H9 (cell line): ENCODE data around the gene DENND1A. TPM values are rescaled to one million over a fixed set of nuclear protein-coding genes. Genes with fewer than 3 reads are reported as not detected.

Experiments
- DNase-seq: peaks from one replicate; pipeline ENCODE4 v3.0.0-alpha.2; 2017
- H2AFZ ChIP-seq: one replicate; pipeline ENCODE4 v1.6.1; 2013; ENCODE audit warnings: mild to moderate bottlenecking, low read length, control low read depth, moderate library complexity
- H2AK5ac ChIP-seq: 2 replicates; pipeline ENCODE4 v1.6.1; 2013; ENCODE audit warnings: low read length, control low read depth, mixed read lengths; ENCODE audit not compliant: insufficient read length
- H2BK120ac ChIP-seq: one replicate; pipeline ENCODE4 v1.6.1; 2013; ENCODE audit warnings: low read depth, mild to moderate bottlenecking, low read length, control low read depth, inconsistent platforms; ENCODE audit not compliant: poor library complexity, severe bottlenecking
- H2BK12ac ChIP-seq: 2 replicates; pipeline ENCODE4 v1.6.1; 2013; ENCODE audit warnings: low read length, control low read depth, mixed read lengths, low read depth; ENCODE audit not compliant: insufficient read length
- H2BK15ac ChIP-seq: 2 replicates; pipeline ENCODE4 v1.6.1; 2013; ENCODE audit warnings: low read depth, low read length, control low read depth
- H2BK20ac ChIP-seq: one replicate; pipeline ENCODE4 v1.6.1; 2013; ENCODE audit warnings: low read depth, mild to moderate bottlenecking, low read length, control low read depth, inconsistent platforms; ENCODE audit not compliant: poor library complexity, severe bottlenecking
- H2BK5ac ChIP-seq: 2 replicates; pipeline ENCODE4 v1.6.1; 2013; ENCODE audit warnings: low read length, control low read depth, mixed read lengths; ENCODE audit not compliant: insufficient read length
- H3K14ac ChIP-seq: 2 replicates; pipeline ENCODE4 v1.6.1; 2013; ENCODE audit warnings: low read length, control low read depth; ENCODE audit not compliant: insufficient read depth
- H3K18ac ChIP-seq: 2 replicates; pipeline ENCODE4 v1.6.1; 2013; ENCODE audit warnings: low read depth, mild to moderate bottlenecking, mixed read lengths, low read length, control low read depth; ENCODE audit not compliant: insufficient read length
- H3K23ac ChIP-seq: 2 replicates; pipeline ENCODE4 v1.6.1; 2013; ENCODE audit warnings: low read length, control low read depth, mixed read lengths, low read depth; ENCODE audit not compliant: insufficient read length
- H3K23me2 ChIP-seq: 2 replicates; pipeline ENCODE4 v1.6.1; 2013; ENCODE audit warnings: low read depth, mild to moderate bottlenecking, mixed read lengths, low read length, control low read depth; ENCODE audit not compliant: insufficient read length, poor library complexity, severe bottlenecking
- H3K27ac ChIP-seq: 2 replicates; pipeline ENCODE4 v1.5.1; 2013; ENCODE audit warnings: low read length, control low read depth, mixed read lengths, low read depth; ENCODE audit not compliant: insufficient read length
- H3K27me3 ChIP-seq: 2 replicates; pipeline ENCODE4 v1.6.1; 2013; ENCODE audit warnings: low read length, control low read depth, inconsistent platforms; ENCODE audit not compliant: insufficient read depth
- H3K4ac ChIP-seq: 2 replicates; pipeline ENCODE4 v1.6.1; 2013; ENCODE audit warnings: low read depth, mild to moderate bottlenecking, control low read depth, inconsistent platforms, low read length, moderate library complexity
- H3K4me1 ChIP-seq: 2 replicates; pipeline ENCODE4 v1.6.1; 2013; ENCODE audit warnings: low read length, control low read depth, inconsistent platforms; ENCODE audit not compliant: insufficient read depth
- H3K4me2 ChIP-seq: 2 replicates; pipeline ENCODE4 v1.6.1; 2013; ENCODE audit warnings: low read length, control low read depth, mixed read lengths; ENCODE audit not compliant: insufficient read length, insufficient read depth
- H3K56ac ChIP-seq: 2 replicates; pipeline ENCODE4 v1.6.1; 2013; ENCODE audit warnings: low read depth, mild to moderate bottlenecking, mixed read lengths, low read length, control low read depth; ENCODE audit not compliant: insufficient read length
- H3K79me1 ChIP-seq: 2 replicates; pipeline ENCODE4 v1.6.1; 2013; ENCODE audit warnings: low read depth, mild to moderate bottlenecking, moderate library complexity, low read length, control low read depth, inconsistent platforms; ENCODE audit not compliant: insufficient read depth, poor library complexity, severe bottlenecking
- H3K79me2 ChIP-seq: 2 replicates; pipeline ENCODE4 v1.6.1; 2013; ENCODE audit warnings: low read length, control low read depth, inconsistent platforms; ENCODE audit not compliant: insufficient read depth
- H3K9ac ChIP-seq: 2 replicates; pipeline ENCODE4 v1.6.1; 2013; ENCODE audit warnings: low read length, control low read depth, mixed read lengths; ENCODE audit not compliant: insufficient read length; ENCODE audit errors: extremely low read depth
- H3K9me3 ChIP-seq: one replicate; pipeline ENCODE4 v1.6.1; 2013; ENCODE audit warnings: low read depth, low read length, inconsistent platforms; ENCODE audit not compliant: control insufficient read depth
- H3T11ph ChIP-seq: one replicate; pipeline ENCODE4 v1.6.1; 2013; ENCODE audit warnings: mild to moderate bottlenecking, low read length, control low read depth, inconsistent platforms
- H4K20me1 ChIP-seq: one replicate; pipeline ENCODE4 v1.6.1; 2013; ENCODE audit not compliant: control insufficient read depth, insufficient read length, insufficient read depth
- H4K5ac ChIP-seq: 2 replicates; pipeline ENCODE4 v1.6.1; 2013; ENCODE audit warnings: low read depth, mild to moderate bottlenecking, mixed read lengths, low read length, control low read depth; ENCODE audit not compliant: insufficient read length
- H4K8ac ChIP-seq: replicated peaks from 2 replicates; pipeline ENCODE4 v1.6.1; 2013; ENCODE audit warnings: low read length, control low read depth, mixed read lengths, low read depth; ENCODE audit not compliant: insufficient read length
- H4K91ac ChIP-seq: 2 replicates; pipeline ENCODE4 v1.6.1; 2013; ENCODE audit warnings: low read depth, mild to moderate bottlenecking, moderate library complexity, mixed read lengths, low read length, control low read depth; ENCODE audit not compliant: insufficient read length
- H3K27ac Mint-ChIP-seq, 3 experiments: 2 replicates in 2 of 3; 3 replicates in 1 of 3; pipeline ENCODE4 v1.8.0; 2020 to 2021; ENCODE audit warnings: mixed read lengths in 3 of 3, mild to moderate bottlenecking in 1 of 3, moderate library complexity in 1 of 3
- H3K27me3 Mint-ChIP-seq: 2 replicates; pipeline ENCODE4 v1.8.0; 2021; ENCODE audit warnings: low read depth, mild to moderate bottlenecking, moderate library complexity, mixed read lengths
- H3K36me3 Mint-ChIP-seq, 3 experiments: 2 replicates in 2 of 3; 3 replicates in 1 of 3; pipeline ENCODE4 v1.8.0; 2020 to 2021; ENCODE audit warnings: low read depth in 3 of 3, mixed read lengths in 3 of 3; ENCODE audit not compliant: insufficient read depth in 1 of 3
- H3K4me1 Mint-ChIP-seq, 2 experiments: 2 replicates each; pipeline ENCODE4 v1.8.0; 2020; ENCODE audit warnings: mixed read lengths in 2 of 2
- H3K4me3 Mint-ChIP-seq, 2 experiments: 2 replicates in 1 of 2; 3 replicates in 1 of 2; pipeline ENCODE4 v1.8.0; 2020 to 2021; ENCODE audit warnings: mild to moderate bottlenecking in 2 of 2, mixed read lengths in 2 of 2, moderate library complexity in 1 of 2
- H3K9me3 Mint-ChIP-seq, 2 experiments: 2 replicates in 1 of 2; 3 replicates in 1 of 2; pipeline ENCODE4 v1.8.0; 2020; ENCODE audit warnings: mild to moderate bottlenecking in 2 of 2, mixed read lengths in 2 of 2, moderate library complexity in 1 of 2
- WGBS: extraction: QIAGEN DNeasy Blood & Tissue Kit; methylation state at CpG from one replicate; pipeline ENCODE4 v1.1.7; 2013; ENCODE audit warnings: missing lambda C conversion rate, low lambda C conversion rate, mixed read lengths; ENCODE audit not compliant: insufficient read length; ENCODE audit errors: extremely low coverage; 5-methylcytosine and 5-hydroxymethylcytosine counted together
- total RNA-seq: library from RNA; stranded (reverse); gene quantifications from 2 replicates; pipeline ENCODE4 v1.2.1, GENCODE V29; 2021
- TF ChIP-seq, protein P1 (sequence below): fragments of 200-600 bp; sonication (generic); conservative IDR thresholded peaks from 3 replicates; pipeline ENCODE4 v1.8.0; 2021; ENCODE audit warnings: antibody characterized with exemption, mild to moderate bottlenecking

The DENND1A gene
- total RNA-seq, 1 experiment from 2014 or later = 20.4 TPM

DNA sequence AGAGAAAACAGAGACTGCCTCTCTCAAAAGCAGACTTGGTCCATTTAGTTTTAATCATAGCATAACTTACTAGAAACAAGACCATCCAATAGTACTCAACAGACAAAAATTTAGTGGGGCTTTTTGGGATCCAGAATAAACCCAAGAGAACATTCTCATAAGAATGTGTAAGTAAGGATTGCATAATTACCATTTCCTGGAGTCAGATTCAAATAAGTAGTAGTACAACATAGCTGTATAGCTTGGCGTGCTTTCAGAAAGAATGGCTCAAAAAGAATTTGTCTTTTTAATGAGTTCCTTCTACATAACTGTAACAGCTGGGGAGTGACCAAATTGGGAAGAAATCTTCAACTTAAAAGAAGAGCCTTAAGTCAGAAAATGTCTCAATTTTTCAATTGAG, 145.4 kb downstream of the DENND1A start:
- no peak overlapping the region for H2BK5ac ChIP-seq
- WGBS = no CpG with 5 or more reads among the region's 1 CpG
- H3K27me3 Mint-ChIP-seq = no peaks in the 10 kb centered on the region
- no peaks in the 10 kb centered on the region for H3K79me2 ChIP-seq
- H2AK5ac ChIP-seq = no peak overlapping the region
- H3K4ac ChIP-seq = no peak overlapping the region
- no peak overlapping the region for H4K91ac ChIP-seq
- H3K27me3 ChIP-seq = 0 out of 2 replicates have a peak, but pooled peaks cover 2% of the 10 kb centered on the region
- H3T11ph ChIP-seq = no peak overlapping the region
- H3K14ac ChIP-seq = no peak overlapping the region
- no peaks in the 10 kb centered on the region for H3K4me1 ChIP-seq
- no peaks in the 10 kb centered on the region for H4K20me1 ChIP-seq
- TF ChIP-seq, protein P1, sequence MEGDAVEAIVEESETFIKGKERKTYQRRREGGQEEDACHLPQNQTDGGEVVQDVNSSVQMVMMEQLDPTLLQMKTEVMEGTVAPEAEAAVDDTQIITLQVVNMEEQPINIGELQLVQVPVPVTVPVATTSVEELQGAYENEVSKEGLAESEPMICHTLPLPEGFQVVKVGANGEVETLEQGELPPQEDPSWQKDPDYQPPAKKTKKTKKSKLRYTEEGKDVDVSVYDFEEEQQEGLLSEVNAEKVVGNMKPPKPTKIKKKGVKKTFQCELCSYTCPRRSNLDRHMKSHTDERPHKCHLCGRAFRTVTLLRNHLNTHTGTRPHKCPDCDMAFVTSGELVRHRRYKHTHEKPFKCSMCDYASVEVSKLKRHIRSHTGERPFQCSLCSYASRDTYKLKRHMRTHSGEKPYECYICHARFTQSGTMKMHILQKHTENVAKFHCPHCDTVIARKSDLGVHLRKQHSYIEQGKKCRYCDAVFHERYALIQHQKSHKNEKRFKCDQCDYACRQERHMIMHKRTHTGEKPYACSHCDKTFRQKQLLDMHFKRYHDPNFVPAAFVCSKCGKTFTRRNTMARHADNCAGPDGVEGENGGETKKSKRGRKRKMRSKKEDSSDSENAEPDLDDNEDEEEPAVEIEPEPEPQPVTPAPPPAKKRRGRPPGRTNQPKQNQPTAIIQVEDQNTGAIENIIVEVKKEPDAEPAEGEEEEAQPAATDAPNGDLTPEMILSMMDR = no peak
- H3K79me1 ChIP-seq = no peaks in the 10 kb centered on the region
- H3K4me2 ChIP-seq = no peak overlapping the region
- H2BK120ac ChIP-seq = no peak overlapping the region
- no peak overlapping the region for H3K27ac ChIP-seq
- no peak overlapping the region for H3K56ac ChIP-seq
- H3K23ac ChIP-seq = no peak overlapping the region
- no peak overlapping the region for H2AFZ ChIP-seq
- H3K4me3 Mint-ChIP-seq = no peak overlapping the region
- H4K5ac ChIP-seq = no peak overlapping the region
- H3K4me1 Mint-ChIP-seq = peaks cover 1 to 5% of the 10 kb centered on the region in 2 experiments; a peak in 2 of 4 replicates
- no peak overlapping the region for H4K8ac ChIP-seq
- no peak overlapping the region for H3K9ac ChIP-seq
- H3K23me2 ChIP-seq = no peaks in the 10 kb centered on the region
- no peaks in the 10 kb centered on the region for H3K9me3 ChIP-seq
- H3K9me3 Mint-ChIP-seq = no peaks in the 10 kb centered on the region
- no peak overlapping the region for H3K18ac ChIP-seq
- no peaks in the 10 kb centered on the region; a peak in 1 of 7 replicates for H3K36me3 Mint-ChIP-seq
- no peak overlapping the region for H2BK20ac ChIP-seq
- DNase-seq = no peak
- no peak overlapping the region for H3K27ac Mint-ChIP-seq
- H2BK12ac ChIP-seq = no peak overlapping the region
- H2BK15ac ChIP-seq = no peak overlapping the region
